ENCODE results near the gene FAM180A.

FAM180A gene

DNA sequence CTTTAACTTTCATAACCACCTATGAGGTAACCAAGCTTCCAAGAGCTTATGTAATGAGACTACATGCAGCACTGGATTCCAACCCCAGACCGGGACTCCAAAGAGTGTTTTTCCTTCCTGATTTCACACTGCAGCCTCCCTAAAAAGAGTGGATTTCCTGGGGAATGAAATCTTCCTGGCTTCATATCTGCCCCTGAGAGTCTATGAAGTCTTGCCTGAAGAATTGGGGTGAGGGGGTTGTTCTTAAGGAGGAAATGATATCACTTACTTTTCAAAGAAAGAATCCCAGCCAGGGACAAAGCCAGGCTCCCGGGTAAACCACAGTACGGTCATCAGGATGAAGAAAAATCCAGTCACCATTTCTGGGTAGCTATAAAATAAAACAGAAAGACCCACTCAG is 56.6 kb downstream of the FAM180A start:
- TF ChIP-seq EZH2phosphoT487 (IDR thresholded peaks at IDR 0.05; ENCODE audit: low read depth), result no peak
- TF ChIP-seq, protein P1, sequence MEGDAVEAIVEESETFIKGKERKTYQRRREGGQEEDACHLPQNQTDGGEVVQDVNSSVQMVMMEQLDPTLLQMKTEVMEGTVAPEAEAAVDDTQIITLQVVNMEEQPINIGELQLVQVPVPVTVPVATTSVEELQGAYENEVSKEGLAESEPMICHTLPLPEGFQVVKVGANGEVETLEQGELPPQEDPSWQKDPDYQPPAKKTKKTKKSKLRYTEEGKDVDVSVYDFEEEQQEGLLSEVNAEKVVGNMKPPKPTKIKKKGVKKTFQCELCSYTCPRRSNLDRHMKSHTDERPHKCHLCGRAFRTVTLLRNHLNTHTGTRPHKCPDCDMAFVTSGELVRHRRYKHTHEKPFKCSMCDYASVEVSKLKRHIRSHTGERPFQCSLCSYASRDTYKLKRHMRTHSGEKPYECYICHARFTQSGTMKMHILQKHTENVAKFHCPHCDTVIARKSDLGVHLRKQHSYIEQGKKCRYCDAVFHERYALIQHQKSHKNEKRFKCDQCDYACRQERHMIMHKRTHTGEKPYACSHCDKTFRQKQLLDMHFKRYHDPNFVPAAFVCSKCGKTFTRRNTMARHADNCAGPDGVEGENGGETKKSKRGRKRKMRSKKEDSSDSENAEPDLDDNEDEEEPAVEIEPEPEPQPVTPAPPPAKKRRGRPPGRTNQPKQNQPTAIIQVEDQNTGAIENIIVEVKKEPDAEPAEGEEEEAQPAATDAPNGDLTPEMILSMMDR (IDR thresholded peaks at IDR 0.05; ENCODE audit: low read depth, low read length), result no peak
- Histone ChIP-seq H3K27me3 (ENCODE audit: low read depth, low read length) (no peaks in the 10 kb centered on the region), H2AFZ (ENCODE audit: low read depth, low read length) (no peak overlapping the region), H3K4me3 (ENCODE audit: low read length) (no peak overlapping the region), H3K36me3 (replicated peaks; ENCODE audit: low read depth, low read length) (no peaks in the 10 kb centered on the region), H3K79me2 (ENCODE audit: low read length) (no peaks in the 10 kb centered on the region), H4K20me1 (ENCODE audit: insufficient read depth, low read length) (no peaks in the 10 kb centered on the region), H3K9ac (ENCODE audit: low read length) (no peak overlapping the region), H3K9me3 (ENCODE audit: insufficient read depth, low read length) (no peaks in the 10 kb centered on the region), H3K4me1 (ENCODE audit: low read length) (no peaks in the 10 kb centered on the region), H3K4me2 (ENCODE audit: low read length) (no peak overlapping the region), H3K27ac (ENCODE audit: low read length) (no peak overlapping the region)

DNA sequence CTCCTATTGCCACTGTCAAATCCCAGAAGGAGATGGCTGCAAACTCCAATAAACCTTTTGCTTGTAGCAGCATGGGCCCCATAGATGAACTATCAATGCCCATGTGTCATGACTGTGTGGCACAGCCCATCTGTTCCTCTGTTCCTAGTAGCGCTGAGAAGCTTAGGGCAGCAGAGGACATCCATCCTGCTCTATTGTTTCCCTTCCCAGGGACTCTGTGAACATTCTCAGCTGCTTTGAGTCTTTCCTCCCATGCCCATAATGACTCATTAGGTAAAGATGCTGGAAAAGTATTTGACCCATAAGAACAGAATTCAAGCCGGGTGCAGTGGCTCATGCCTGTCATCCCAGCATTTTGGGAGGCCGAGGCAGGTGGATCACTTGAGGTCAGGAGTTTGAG is 58.0 kb downstream of the FAM180A start:
- H3K27ac ChIP-seq (ENCODE audit: low read length), result no peak overlapping the region
- no peaks in the 10 kb centered on the region for H3K9me3 ChIP-seq (ENCODE audit: insufficient read depth, low read length)
- no peaks in the 10 kb centered on the region for H4K20me1 ChIP-seq (ENCODE audit: insufficient read depth, low read length)
- no peak overlapping the region for H2AFZ ChIP-seq (ENCODE audit: low read depth, low read length)
- no peak overlapping the region for H3K4me3 ChIP-seq (ENCODE audit: low read length)
- no peaks in the 10 kb centered on the region for H3K27me3 ChIP-seq (ENCODE audit: low read depth, low read length)
- H3K4me1 ChIP-seq (ENCODE audit: low read length), result no peaks in the 10 kb centered on the region
- no peak overlapping the region for H3K4me2 ChIP-seq (ENCODE audit: low read length)
- no peak overlapping the region for H3K9ac ChIP-seq (ENCODE audit: low read length)
- no peak for TF ChIP-seq EZH2phosphoT487 (IDR thresholded peaks at IDR 0.05; ENCODE audit: low read depth)
- TF ChIP-seq, protein P1 (IDR thresholded peaks at IDR 0.05; ENCODE audit: low read depth, low read length), result no peak
- H3K36me3 ChIP-seq (replicated peaks; ENCODE audit: low read depth, low read length), result no peaks in the 10 kb centered on the region
- H3K79me2 ChIP-seq (ENCODE audit: low read length), result no peaks in the 10 kb centered on the region

DNA sequence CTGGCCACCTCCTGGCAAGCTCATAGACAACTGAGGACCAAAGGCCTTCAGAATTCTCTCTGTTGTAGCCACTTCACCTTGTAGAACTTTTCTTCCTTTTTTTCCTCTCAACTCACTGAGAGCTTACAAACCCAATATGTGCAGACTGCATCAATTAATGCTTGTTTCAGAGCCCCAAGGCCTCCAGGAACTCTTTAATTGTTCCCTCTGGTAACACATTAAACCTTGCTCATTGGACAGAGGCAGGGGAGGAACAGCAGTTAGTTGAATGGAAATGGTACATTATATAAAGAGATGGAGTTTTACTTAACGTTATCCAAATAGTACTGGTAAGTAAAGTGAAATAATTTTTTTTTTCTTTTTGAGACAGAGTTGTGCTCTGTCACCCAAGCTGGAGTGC is 61.1 kb downstream of the FAM180A start:
- H3K4me3 ChIP-seq (ENCODE audit: low read length), result no peak overlapping the region
- H3K27ac ChIP-seq (ENCODE audit: low read length), result no peak overlapping the region
- H3K79me2 ChIP-seq (ENCODE audit: low read length), result no peaks in the 10 kb centered on the region
- H3K36me3 ChIP-seq (replicated peaks; ENCODE audit: low read depth, low read length), result no peaks in the 10 kb centered on the region
- H3K4me2 ChIP-seq (ENCODE audit: low read length), result no peak overlapping the region
- H3K27me3 ChIP-seq (ENCODE audit: low read depth, low read length), result no peaks in the 10 kb centered on the region
- no peaks in the 10 kb centered on the region for H3K4me1 ChIP-seq (ENCODE audit: low read length)
- no peak overlapping the region for H2AFZ ChIP-seq (ENCODE audit: low read depth, low read length)
- TF ChIP-seq, protein P1 (IDR thresholded peaks at IDR 0.05; ENCODE audit: low read depth, low read length), result no peak
- H3K9ac ChIP-seq (ENCODE audit: low read length), result no peak overlapping the region
- no peaks in the 10 kb centered on the region for H4K20me1 ChIP-seq (ENCODE audit: insufficient read depth, low read length)
- H3K9me3 ChIP-seq (ENCODE audit: insufficient read depth, low read length), result no peaks in the 10 kb centered on the region

DNA sequence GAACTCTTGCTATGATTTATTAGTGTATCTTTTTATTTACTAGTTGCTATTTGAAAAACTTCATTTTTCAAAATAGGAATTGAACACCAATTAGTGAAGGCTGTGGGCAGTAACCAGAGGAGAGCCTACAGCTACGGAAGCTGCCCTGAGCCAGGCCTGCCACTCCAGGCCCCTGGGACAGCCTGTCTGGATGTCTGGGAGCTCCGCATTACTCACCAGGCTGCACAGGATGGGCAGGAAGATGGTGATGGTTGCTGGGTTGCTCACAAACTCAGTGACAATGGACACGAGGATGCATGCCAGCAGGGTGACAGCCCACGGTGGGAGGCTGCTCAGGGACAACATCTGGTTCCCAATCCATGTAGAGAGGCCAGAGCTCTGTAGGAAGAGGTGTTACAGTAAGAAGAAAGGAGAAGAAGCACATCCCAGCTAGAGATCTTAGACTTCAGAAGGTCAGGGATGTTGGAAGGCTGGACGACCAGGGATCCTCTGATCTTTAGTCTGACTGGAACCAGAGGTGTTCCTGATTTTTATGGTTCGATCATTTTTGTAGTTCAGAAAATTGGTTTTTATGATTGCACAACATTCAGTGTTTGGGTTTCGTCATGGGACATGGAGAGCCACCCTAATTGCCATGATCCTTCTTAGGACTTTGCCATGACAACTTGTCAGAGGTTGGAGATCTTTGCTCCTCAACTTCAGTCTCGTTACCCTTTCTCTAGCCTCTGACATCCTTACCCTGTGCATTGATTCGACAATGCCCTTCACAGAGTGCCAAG is 63.1 kb downstream of the FAM180A start:
- TF ChIP-seq, protein P1 (IDR thresholded peaks at IDR 0.05; ENCODE audit: low read depth, low read length), result no peak
- TF ChIP-seq EZH2phosphoT487 (IDR thresholded peaks at IDR 0.05; ENCODE audit: low read depth), result no peak
- H2AFZ ChIP-seq (ENCODE audit: low read depth, low read length), result no peak overlapping the region
- no peaks in the 10 kb centered on the region for H3K36me3 ChIP-seq (replicated peaks; ENCODE audit: low read depth, low read length)
- H3K4me3 ChIP-seq (ENCODE audit: low read length), result no peak overlapping the region
- H3K27me3 ChIP-seq (ENCODE audit: low read depth, low read length), result no peaks in the 10 kb centered on the region
- no peaks in the 10 kb centered on the region for H3K79me2 ChIP-seq (ENCODE audit: low read length)
- no peak overlapping the region for H3K27ac ChIP-seq (ENCODE audit: low read length)
- peaks cover 8% of the 10 kb centered on the region for H3K4me1 ChIP-seq (ENCODE audit: low read length)
- no peaks in the 10 kb centered on the region for H3K9me3 ChIP-seq (ENCODE audit: insufficient read depth, low read length)
- no peak overlapping the region for H3K9ac ChIP-seq (ENCODE audit: low read length)
- H3K4me2 ChIP-seq (ENCODE audit: low read length), result no peak overlapping the region
- H4K20me1 ChIP-seq (ENCODE audit: insufficient read depth, low read length), result no peaks in the 10 kb centered on the region

All from OCI-LY3 (cell line).